Activated T-cell treated with anti-CD3 and anti-CD28 coated beads, Interleukin-2, amount 50 U/mL, for 48 hours (primary cell): ENCODE results near the gene MCF2L.
"Not testable (repeated sequence)": the region's sequence is repeated elsewhere in the genome, so short reads cannot be mapped to it uniquely, and the experiment has no call there.

Experiments
- DNase-seq, 2 experiments: peaks; one replicate each; pipeline ENCODE4 v3.0.0-alpha.2; 2020

MCF2L gene

GRCh38 chr13:113072376-113072775, 103.4 kb downstream of the MCF2L start:
- DNase-seq = no peak

- DNase-seq = no peak
These were observed 104.9 kb downstream of the MCF2L start for GRCh38 chr13:113073942-113074341.

- DNase-seq = no peak
These were observed 105.4 kb downstream of the MCF2L start for GRCh38 chr13:113074401-113074800.

- DNase-seq = no peak
These were observed 105.9 kb downstream of the MCF2L start for GRCh38 chr13:113074876-113075275.

- no peak for DNase-seq
These were observed 106.7 kb downstream of the MCF2L start for GRCh38 chr13:113075711-113076110.

- no peak for DNase-seq
These were observed 107.8 kb downstream of the MCF2L start for GRCh38 chr13:113076681-113077401.

- no peak for DNase-seq
These were observed 108.5 kb downstream of the MCF2L start for GRCh38 chr13:113077566-113077952.

- DNase-seq = no peak
These were observed 109.2 kb downstream of the MCF2L start for GRCh38 chr13:113077953-113078901.

GRCh38 chr13:113078902-113079780, 110.1 kb downstream of the MCF2L start:
- DNase-seq = no peak

- not testable (repeated sequence) for DNase-seq
These were observed 110.7 kb downstream of the MCF2L start for GRCh38 chr13:113079781-113080080.

- DNase-seq = no peak
These were observed 111.4 kb downstream of the MCF2L start for GRCh38 chr13:113080361-113080831.

- no peak for DNase-seq
These were observed 112.0 kb downstream of the MCF2L start for GRCh38 chr13:113080901-113081521.

GRCh38 chr13:113082198-113083021, 113.4 kb downstream of the MCF2L start:
- DNase-seq = no peak

- DNase-seq = no peak
These were observed 114.0 kb downstream of the MCF2L start for GRCh38 chr13:113083022-113083373.

GRCh38 chr13:113083402-113084061, 114.5 kb downstream of the MCF2L start:
- DNase-seq = no peak

GRCh38 chr13:113084094-113084942, 115.3 kb downstream of the MCF2L start:
- no peak for DNase-seq

GRCh38 chr13:113084943-113085540, 116.0 kb downstream of the MCF2L start:
- no peak for DNase-seq

GRCh38 chr13:113086031-113086750, 117.2 kb downstream of the MCF2L start:
- DNase-seq = no peak
